Memory B cell (primary cell): ENCODE results near the gene PDZK1.
"Not testable (repeated sequence)": the region's sequence is repeated elsewhere in the genome, so short reads cannot be mapped to it uniquely, and the experiment has no call there.

Experiments
- ATAC-seq: fragments of 150-1000 bp; cut with Tn5 transposase; 2 replicates; pipeline ENCODE4 v1.10.0; 2021; ENCODE audit warnings: low read depth, mild to moderate bottlenecking, moderate library complexity
- DNase-seq, 2 donors: peaks; one replicate each; pipeline ENCODE4 v3.0.0; 2022; ENCODE audit warnings: low spot score in 2 of 2
- H3K27ac Mint-ChIP-seq: one replicate; pipeline ENCODE4 v1.8.0; 2022; ENCODE audit warnings: mild to moderate bottlenecking, moderate library complexity, mixed read lengths
- H3K27me3 Mint-ChIP-seq: one replicate; pipeline ENCODE4 v1.8.0; 2022; ENCODE audit warnings: mixed read lengths
- H3K36me3 Mint-ChIP-seq: one replicate; pipeline ENCODE4 v1.8.0; 2022; ENCODE audit warnings: mild to moderate bottlenecking, mixed read lengths
- H3K4me1 Mint-ChIP-seq: one replicate; pipeline ENCODE4 v1.8.0; 2022; ENCODE audit warnings: mixed read lengths
- H3K4me3 Mint-ChIP-seq: one replicate; pipeline ENCODE4 v1.8.0; 2022; ENCODE audit warnings: mild to moderate bottlenecking, moderate library complexity, mixed read lengths
- H3K9me3 Mint-ChIP-seq: one replicate; pipeline ENCODE4 v1.8.0; 2022; ENCODE audit warnings: mixed read lengths

Gene PDZK1

DNA sequence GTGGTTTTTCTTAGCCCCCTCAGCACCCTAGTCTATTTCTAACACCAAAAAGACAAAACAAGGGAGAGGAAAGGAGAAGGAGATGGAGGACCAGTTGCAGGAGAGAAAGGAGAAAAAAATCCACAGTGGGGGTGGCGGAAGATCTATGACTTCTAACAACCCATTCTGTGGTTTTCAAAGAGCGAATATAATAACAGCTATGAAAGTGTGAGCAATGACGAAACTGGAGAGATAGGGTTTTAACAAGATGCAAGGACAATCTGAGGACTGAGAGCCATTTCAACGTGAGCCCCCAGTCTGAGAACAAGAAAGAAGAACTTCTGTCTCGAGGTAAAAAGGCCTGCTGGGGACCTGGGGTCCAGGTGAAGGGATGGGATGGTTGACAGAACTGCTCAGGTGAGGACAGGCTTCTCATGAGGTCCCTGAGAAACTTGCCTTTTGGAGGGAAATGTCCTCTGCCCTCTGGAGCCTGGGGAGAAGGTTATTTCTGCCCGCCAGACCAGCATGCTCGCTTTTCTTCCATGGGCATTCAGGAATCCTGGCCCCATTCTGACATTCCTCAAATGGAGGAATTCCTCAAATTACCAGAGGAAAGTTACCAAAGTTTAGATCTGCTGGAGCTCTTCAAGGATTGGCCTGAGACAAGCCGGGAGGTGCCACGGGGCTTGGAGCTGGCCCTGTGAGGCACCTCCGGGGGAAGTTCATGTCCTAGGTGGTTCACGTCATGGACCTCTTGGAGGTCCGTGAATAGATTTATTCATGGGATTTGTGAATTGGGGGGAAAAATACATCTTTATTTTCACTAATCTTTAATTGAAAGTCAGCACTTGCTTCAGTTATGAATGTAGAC, 12.3 kb upstream of the PDZK1 start, which contains the start of gene CD160:
Gene CD160 (plus strand): TSS at position 270 of the 850 bp plus-strand sequence. CDS start 8,829 bp downstream, outside the sequence.
- Mint-ChIP-seq H3K27me3 (peaks cover 5% of the 10 kb centered on the region), H3K27ac (no peak within 1 kb of the TSS), H3K9me3 (no peaks in the 10 kb centered on the region), H3K4me1 (peaks cover 4% of the 10 kb centered on the region), H3K4me3 (no peak within 1 kb of the TSS), H3K36me3 (no peaks in the 10 kb centered on the region)
- DNase-seq (no peak), ATAC-seq (no peak)

DNA sequence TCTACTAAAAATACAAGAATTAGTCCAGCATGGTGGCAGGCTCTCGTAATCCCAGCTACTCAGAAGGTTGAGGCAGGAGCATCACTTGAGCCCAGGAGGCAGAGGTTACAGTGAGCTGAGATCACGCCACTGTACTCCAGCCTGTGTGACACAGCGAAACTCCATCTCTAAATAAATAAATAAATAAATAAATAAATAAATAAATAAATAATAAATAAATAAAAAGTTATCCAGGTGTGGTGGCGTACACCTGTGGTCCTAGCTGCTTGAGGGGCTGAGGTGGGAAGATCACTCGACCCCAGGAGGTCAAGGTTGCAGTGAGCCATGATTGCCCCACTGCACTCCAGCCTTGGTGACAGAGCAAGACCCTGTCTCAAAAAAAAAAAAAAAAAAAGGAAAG, 11.3 kb upstream of the PDZK1 start:
- H3K4me1 Mint-ChIP-seq, ATAC-seq, H3K4me3 Mint-ChIP-seq, H3K27ac Mint-ChIP-seq, DNase-seq, H3K36me3 Mint-ChIP-seq, H3K27me3 Mint-ChIP-seq, H3K9me3 Mint-ChIP-seq: not testable (repeated sequence)

DNA sequence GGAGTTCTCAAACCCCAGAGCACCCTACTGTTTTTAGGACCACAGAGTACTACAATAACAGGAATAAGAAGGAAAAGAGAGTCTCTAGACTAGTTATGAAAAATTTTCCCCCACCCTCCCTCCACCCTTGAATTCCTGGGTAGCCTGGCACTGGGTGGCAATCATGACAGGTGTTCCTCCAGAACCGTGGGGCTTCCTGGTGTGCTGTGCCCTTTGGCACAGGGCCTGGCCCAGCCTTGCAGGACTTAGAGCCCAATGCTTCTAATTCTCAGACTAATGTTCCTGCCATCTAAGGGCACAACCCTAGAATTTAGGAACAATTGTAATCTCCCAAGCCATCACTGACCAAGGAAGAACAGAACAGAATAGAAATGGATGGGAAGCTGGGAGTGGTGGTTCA, 10.7 kb upstream of the PDZK1 start:
- Mint-ChIP-seq H3K27me3 (peaks cover 5% of the 10 kb centered on the region), H3K36me3 (no peaks in the 10 kb centered on the region), H3K4me3 (no peak overlapping the region), H3K27ac (no peak overlapping the region), H3K4me1 (peaks cover 4% of the 10 kb centered on the region), H3K9me3 (no peaks in the 10 kb centered on the region)
- DNase-seq (no peak), ATAC-seq (no peak)

DNA sequence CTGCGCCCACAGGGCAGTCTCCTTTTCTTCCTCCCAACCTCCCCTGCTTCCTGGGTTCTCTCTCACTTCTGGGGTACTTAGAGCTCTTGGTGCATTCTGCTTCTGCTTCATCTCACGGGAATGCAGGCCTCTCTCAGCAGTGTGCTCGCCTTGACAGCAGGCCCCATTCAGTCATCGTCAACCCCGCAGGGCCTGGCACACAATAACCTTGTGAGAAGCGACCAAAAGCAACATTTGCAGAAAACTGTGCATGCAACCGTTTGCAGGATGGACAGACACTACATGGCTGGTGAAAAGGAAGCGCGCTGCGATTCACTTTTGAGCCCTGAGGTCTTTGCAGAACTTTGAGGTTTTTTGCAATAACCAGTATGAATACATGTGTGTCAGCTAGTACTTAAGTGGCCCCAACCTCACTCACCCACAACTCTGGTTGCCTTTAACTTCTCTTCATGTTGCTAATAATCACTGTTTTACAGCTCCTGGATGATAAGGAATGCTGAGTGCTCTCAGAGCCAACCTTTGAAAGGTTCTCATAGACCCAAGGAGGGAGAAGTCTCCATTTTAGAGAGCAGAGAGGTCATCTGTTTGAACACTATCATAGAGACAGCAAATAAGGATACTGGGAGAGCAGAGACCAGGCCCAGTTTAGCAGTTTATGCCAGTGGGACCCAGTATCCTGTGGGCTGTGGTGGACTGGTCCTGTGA, 9.6 kb upstream of the PDZK1 start:
- Mint-ChIP-seq H3K36me3 (no peaks in the 10 kb centered on the region), H3K27me3 (peaks cover 4% of the 10 kb centered on the region), H3K27ac (no peak overlapping the region), H3K9me3 (no peaks in the 10 kb centered on the region), H3K4me3 (no peak overlapping the region), H3K4me1 (peaks cover 4% of the 10 kb centered on the region)
- DNase-seq (no peak), ATAC-seq (no peak)

DNA sequence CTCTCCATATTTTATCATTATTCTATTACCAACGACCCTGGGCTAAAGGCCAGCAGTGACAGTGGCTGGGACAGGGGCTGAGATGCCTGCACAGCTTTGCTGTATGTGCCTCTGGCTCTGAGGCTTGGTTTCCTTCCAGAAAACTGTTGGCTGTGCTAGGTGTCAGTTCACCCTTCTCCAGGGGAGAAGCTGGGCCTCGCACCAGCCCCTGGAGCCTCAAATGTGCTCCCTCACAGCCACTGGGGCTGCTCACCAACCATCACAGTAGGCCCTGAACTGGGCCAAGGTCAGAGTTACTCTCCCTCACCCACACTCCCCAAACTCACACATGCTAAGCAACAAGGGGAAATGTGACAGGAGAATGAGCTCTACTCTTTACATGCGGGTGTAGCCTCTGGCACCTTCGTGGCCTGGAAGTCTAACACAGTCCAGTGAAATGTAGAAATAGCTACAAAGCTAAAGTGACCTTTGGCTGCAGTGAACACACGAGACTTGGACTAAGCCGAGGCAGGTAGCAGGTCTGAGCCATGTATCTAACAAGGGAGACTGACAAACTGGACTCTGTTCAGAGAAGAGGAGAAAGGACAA, 7.5 kb upstream of the PDZK1 start:
- H3K4me3 Mint-ChIP-seq = no peak overlapping the region
- H3K4me1 Mint-ChIP-seq = no peaks in the 10 kb centered on the region

DNA sequence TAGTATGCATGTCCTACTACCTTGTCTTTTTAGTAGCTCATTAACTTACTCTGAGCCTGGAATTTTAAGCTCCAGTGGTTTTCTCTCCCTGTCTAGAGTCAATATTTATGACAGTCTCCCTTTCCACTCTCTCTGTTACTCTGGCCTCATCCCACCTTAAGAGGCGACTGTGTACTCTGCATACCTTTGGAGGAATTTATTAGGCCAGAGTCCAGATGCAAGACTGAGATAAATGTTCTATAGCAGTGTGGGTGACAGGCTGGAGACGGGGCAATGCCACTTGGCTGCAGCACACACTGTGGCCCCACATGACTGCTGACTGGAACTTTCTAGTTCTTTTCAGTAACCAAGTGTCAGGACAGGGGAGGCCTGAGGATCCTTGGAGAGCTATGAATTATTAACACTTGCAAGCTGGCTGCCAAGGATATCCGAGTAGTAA, 4.1 kb upstream of the PDZK1 start:
- Mint-ChIP-seq H3K27me3 (peaks cover 3% of the 10 kb centered on the region), H3K36me3 (peaks cover 4% of the 10 kb centered on the region), H3K27ac (no peak overlapping the region), H3K9me3 (peaks cover 2% of the 10 kb centered on the region), H3K4me3 (no peak overlapping the region), H3K4me1 (no peaks in the 10 kb centered on the region)
- DNase-seq (no peak), ATAC-seq (no peak)

More for the DNA sequence above, 7.5 kb upstream of the PDZK1 start:
- Mint-ChIP-seq H3K36me3 (peaks cover 4% of the 10 kb centered on the region), H3K27ac (no peak overlapping the region), H3K9me3 (peaks cover 2% of the 10 kb centered on the region), H3K27me3 (peaks cover 3% of the 10 kb centered on the region)
- no peak for ATAC-seq
- no peak for DNase-seq

DNA sequence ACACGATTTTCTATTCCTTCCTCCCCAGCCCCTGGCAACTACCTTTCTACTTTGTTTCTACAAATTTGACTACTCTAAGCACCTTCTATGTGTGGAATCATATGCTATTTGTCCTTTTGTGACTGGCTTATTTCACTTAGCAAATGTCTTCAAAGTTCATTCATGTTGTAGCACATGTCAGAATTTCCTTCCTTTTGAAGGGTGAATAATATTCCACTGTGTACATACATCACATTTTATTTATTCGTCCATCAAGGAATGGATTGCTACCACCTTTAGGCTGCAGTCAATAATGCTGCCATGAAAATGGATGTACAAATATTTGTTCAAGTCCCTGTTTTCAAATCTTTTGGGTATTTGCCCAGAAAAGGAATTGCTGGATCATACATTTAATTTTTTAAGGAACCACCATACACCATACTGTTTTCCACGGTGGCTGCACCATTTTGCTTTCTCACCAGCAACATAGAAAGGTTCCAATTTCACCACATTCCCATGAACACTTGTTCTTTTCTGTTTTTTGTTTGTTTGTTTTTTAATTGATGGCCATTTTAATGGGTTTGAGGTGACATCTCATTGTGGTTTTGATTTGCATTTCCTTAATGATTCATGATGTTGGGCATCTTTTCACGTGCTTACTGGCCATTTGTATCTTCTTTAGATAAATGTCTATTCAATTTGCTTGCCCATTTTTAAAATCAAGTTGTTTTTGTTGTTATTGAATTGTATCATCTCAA, 3.3 kb upstream of the PDZK1 start:
- peaks cover 3% of the 10 kb centered on the region for H3K27me3 Mint-ChIP-seq
- H3K9me3 Mint-ChIP-seq = peaks cover 2% of the 10 kb centered on the region
- DNase-seq (no peak), ATAC-seq (no peak)
- no peak overlapping the region for H3K27ac Mint-ChIP-seq
- no peak overlapping the region for H3K4me3 Mint-ChIP-seq
- H3K4me1 Mint-ChIP-seq = no peaks in the 10 kb centered on the region
- peaks cover 4% of the 10 kb centered on the region for H3K36me3 Mint-ChIP-seq

DNA sequence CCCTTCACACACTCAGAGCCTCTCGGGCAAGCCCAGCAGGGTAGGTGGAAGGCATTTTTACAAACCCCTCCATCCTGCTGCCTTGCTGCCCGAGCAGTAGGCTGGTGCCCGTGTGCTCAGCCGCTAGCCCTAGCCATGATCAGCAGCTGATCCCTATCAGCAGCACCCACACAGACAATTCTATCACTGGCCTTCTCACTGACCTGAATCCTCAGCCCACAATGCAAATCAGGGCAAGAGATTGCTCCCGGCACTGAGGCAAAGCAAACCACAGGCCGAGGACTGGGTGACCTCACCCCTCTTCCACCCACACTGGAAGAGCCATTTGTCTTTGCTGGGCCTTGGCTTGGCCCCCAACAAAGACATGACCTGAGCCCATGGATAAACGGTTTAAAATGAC, 895 bp upstream of the PDZK1 start:
- peaks cover 4% of the 10 kb centered on the region for H3K36me3 Mint-ChIP-seq
- DNase-seq (no peak), ATAC-seq (no peak)
- peaks cover 2% of the 10 kb centered on the region for H3K9me3 Mint-ChIP-seq
- H3K27me3 Mint-ChIP-seq = peaks cover 3% of the 10 kb centered on the region
- H3K4me1 Mint-ChIP-seq = no peaks in the 10 kb centered on the region
- no peak overlapping the region for H3K27ac Mint-ChIP-seq
- H3K4me3 Mint-ChIP-seq = no peak overlapping the region

DNA sequence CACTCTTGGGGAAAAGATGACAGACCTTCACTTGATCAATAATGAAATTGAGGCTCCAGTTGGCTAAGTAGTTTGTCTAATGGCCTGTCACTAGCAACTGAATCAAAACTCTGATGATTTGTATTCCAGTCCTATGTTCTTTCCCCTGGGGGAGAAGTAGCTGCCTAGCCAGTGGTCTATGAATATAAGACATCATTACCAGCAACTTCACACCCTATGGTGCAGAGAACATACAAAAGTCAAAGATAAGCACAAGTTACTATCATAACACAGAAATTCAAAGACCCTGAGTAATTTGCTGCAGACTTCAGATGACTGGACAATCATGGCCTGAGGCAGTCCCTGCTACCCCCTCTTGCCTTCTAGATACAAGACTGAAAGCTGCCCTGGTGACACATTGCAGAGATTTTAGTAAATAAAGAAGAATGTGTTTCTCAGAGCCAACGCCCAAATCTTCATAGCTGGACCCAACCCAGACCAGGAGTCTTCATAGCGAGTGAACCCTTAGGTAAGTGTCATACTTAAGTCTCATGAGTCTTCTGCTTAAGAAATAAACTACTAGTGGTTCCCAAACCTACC, 993 bp downstream of the PDZK1 start:
- DNase-seq (no peak), ATAC-seq (no peak)
- Mint-ChIP-seq H3K27me3 (peaks cover 3% of the 10 kb centered on the region), H3K36me3 (peaks cover 4% of the 10 kb centered on the region), H3K4me3 (no peak overlapping the region), H3K27ac (no peak overlapping the region), H3K4me1 (no peaks in the 10 kb centered on the region), H3K9me3 (peaks cover 2% of the 10 kb centered on the region)

DNA sequence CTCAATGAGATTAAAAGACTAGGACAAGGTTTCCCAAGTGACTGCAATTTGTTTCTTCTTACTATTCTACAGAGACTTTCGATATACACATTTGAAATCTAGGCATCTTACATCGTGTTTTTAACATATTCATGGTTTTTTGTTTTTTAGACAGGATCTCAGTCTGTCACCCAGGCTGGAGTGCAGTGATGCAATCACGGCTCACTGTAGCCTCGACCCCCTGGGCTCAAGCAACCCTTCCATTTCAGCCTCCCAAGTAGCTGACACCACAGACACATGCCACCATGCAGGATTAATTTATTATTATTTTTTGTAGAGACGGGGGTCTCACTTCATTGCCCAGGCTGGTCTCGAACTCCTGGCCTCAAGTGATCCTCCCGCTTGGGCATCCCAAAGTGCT, 1.5 kb downstream of the PDZK1 start:
- no peak for DNase-seq
- ATAC-seq = no peak
- Mint-ChIP-seq H3K4me3 (no peak overlapping the region), H3K9me3 (peaks cover 2% of the 10 kb centered on the region), H3K36me3 (peaks cover 3% of the 10 kb centered on the region), H3K27me3 (peaks cover 3% of the 10 kb centered on the region), H3K27ac (no peak overlapping the region), H3K4me1 (no peaks in the 10 kb centered on the region)

DNA sequence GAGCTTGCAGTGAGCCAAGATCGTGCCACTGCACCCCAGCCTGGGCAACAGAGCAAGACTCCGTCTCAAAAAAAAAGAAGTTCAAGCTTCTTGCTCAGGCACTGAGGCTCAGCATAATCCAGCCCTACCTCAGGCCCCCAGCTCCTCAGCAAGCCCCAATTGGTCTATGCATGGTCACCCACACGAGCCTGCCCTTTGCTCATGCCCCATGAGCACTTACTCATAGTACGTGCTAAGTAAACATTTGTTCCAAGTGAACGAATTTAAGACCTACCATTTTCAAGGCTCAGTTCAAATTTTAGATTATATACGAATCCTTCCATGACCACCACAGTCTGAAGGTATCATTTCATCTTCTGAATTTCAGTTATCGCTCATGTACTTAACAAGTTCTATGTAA, 4.3 kb downstream of the PDZK1 start:
- Mint-ChIP-seq H3K9me3 (no peaks in the 10 kb centered on the region), H3K4me3 (no peak overlapping the region), H3K36me3 (no peaks in the 10 kb centered on the region), H3K27ac (no peak overlapping the region), H3K27me3 (peaks cover 2% of the 10 kb centered on the region), H3K4me1 (no peaks in the 10 kb centered on the region)
- DNase-seq (no peak), ATAC-seq (no peak)

DNA sequence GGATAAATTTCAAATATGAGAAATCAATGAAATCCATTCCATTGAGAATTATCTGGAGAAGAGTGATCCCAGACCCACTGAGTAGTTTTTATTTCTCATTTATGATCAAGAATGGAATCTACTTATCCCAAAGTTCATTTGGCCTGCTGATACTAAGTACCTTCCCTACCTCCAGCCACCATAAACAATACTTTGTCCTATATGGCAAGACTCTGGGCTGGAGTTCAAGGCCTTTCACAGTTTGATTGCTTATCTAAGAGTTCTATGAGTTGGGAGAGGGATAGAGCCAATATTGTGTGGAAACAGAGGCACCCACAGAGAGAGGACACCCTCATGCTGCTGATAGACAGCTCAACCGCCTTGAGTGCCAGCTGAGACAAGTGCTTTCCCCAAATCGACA, 5.1 kb downstream of the PDZK1 start:
- ATAC-seq (no peak), DNase-seq (no peak)
- Mint-ChIP-seq H3K4me1 (peaks cover 3% of the 10 kb centered on the region), H3K9me3 (no peaks in the 10 kb centered on the region), H3K36me3 (no peaks in the 10 kb centered on the region), H3K27ac (no peak overlapping the region), H3K4me3 (no peak overlapping the region), H3K27me3 (peaks cover 4% of the 10 kb centered on the region)

DNA sequence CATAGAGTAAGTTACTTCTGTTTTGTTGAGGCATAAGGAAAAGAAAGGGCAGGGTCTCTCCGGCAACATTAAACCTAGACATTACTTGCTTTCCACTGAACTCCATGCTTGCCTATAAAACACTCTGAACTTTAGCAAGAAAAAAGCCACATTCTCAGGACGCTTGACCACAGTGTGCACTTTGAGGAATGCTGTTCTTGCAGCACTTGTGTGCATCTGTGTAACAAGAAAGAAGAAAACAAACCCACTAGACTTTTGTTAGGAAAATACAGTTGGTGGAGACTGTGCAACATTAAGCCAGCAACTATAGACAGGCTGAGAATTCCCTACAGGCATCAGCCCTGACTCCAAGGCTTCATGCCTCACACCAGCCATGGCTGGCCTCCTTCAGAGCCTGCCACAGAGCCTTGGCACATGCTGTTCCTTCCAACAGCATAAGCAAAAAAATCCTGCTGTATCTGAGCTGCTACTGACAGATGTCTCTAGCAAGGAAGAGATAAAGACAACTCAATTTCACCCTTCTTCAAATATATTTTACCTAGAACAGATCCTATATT, 5.8 kb downstream of the PDZK1 start:
- no peak overlapping the region for H3K4me3 Mint-ChIP-seq
- H3K36me3 Mint-ChIP-seq = no peaks in the 10 kb centered on the region
- H3K4me1 Mint-ChIP-seq = peaks cover 4% of the 10 kb centered on the region
- peaks cover 5% of the 10 kb centered on the region for H3K27me3 Mint-ChIP-seq
- DNase-seq (no peak), ATAC-seq (no peak)
- H3K27ac Mint-ChIP-seq = no peak overlapping the region
- H3K9me3 Mint-ChIP-seq = no peaks in the 10 kb centered on the region
